Measurements from ENCODE around the gene KIF13A.

Gene KIF13A

DNA sequence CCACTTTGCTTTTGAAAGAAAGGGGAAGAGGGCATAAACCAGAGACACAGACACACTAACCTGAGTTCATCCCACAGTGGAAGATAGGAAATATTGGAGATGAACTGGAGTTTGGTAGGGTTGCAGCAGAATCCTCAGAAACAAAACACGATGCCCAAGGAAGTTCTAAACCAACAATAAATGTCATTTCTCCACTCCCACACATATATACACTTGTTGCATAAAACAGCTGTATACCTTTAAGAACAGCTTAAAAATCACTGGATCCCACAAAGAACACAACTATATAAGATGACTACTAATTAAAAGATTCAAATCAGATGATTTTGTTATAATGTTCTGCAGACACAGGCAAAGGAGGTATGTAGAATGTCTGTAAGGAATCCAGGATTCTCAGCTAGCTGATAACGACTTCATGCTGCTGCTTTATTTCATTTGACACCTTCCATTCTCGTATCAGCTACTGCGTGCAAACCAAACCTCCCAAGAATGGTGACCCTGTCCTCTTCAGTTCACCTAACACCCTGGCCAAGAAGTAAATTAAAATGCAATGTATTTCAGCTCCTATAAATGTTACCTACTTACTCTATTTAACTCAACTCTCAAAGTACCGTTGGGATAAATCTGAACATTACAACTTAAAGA is 14.3 kb downstream of the KIF13A start:
- Histone ChIP-seq H3K79me2 (ENCODE audit: low read length) (no peaks in the 10 kb centered on the region), H3K4me3 (ENCODE audit: low read length) (no peak overlapping the region), H3K9ac (ENCODE audit: low read length) (no peak overlapping the region), H3K27me3 (ENCODE audit: low read depth, low read length) (no peaks in the 10 kb centered on the region), H3K27ac (ENCODE audit: low read length) (no peak overlapping the region), H2AFZ (ENCODE audit: low read depth, low read length) (no peak overlapping the region), H3K4me2 (ENCODE audit: low read length) (no peak overlapping the region), H4K20me1 (ENCODE audit: insufficient read depth, low read length) (no peaks in the 10 kb centered on the region), H3K9me3 (ENCODE audit: insufficient read depth, low read length) (no peaks in the 10 kb centered on the region), H3K36me3 (replicated peaks; ENCODE audit: low read depth, low read length) (no peaks in the 10 kb centered on the region), H3K4me1 (ENCODE audit: low read length) (no peaks in the 10 kb centered on the region)
- TF ChIP-seq, protein P1, sequence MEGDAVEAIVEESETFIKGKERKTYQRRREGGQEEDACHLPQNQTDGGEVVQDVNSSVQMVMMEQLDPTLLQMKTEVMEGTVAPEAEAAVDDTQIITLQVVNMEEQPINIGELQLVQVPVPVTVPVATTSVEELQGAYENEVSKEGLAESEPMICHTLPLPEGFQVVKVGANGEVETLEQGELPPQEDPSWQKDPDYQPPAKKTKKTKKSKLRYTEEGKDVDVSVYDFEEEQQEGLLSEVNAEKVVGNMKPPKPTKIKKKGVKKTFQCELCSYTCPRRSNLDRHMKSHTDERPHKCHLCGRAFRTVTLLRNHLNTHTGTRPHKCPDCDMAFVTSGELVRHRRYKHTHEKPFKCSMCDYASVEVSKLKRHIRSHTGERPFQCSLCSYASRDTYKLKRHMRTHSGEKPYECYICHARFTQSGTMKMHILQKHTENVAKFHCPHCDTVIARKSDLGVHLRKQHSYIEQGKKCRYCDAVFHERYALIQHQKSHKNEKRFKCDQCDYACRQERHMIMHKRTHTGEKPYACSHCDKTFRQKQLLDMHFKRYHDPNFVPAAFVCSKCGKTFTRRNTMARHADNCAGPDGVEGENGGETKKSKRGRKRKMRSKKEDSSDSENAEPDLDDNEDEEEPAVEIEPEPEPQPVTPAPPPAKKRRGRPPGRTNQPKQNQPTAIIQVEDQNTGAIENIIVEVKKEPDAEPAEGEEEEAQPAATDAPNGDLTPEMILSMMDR (IDR thresholded peaks at IDR 0.05; ENCODE audit: low read depth, low read length): no peak
- TF ChIP-seq EZH2phosphoT487 (IDR thresholded peaks at IDR 0.05; ENCODE audit: low read depth): no peak

DNA sequence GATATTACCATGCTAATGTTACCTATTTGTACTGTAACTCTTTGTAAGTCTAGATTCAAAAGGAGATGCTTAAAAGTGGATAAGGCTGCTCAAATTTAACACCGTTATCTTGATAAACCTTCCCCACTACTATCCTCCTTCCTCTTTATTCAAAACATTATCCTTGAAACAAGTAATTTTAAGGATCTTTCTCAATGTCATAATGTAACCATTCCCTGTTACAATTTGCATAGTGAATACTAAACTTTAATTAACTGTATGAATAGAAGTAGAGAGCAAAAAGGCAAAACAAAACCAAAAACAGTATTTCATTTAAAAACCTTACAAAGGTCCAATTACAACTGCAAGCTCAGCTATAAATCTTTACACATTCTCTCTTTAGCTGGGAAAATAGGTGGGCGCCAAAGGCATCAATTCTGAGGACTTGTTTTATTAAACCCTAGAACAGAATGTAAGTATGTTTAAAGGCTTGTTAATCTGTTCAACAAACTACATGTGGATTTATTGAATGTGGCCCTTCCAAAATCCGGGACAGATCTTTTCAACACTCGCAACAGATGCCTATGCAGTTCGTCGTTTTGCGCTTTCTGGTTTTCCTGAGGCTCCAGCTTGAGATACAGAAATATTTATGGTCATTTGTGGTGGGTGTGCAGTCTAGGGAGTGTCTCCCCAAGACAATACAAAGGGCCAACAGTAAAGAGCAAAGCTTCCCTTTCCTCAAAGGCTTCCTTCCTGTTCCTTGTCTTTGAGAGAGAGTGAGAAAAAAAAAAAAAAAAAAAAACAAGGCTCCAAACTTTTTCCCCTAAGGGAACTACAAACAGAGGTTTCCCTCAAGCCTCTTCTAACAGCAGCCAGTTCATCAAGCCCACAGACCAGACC is 15.1 kb downstream of the KIF13A start:
- no peaks in the 10 kb centered on the region for H3K36me3 ChIP-seq (replicated peaks; ENCODE audit: low read depth, low read length)
- H3K9ac ChIP-seq (ENCODE audit: low read length): no peak overlapping the region

DNA sequence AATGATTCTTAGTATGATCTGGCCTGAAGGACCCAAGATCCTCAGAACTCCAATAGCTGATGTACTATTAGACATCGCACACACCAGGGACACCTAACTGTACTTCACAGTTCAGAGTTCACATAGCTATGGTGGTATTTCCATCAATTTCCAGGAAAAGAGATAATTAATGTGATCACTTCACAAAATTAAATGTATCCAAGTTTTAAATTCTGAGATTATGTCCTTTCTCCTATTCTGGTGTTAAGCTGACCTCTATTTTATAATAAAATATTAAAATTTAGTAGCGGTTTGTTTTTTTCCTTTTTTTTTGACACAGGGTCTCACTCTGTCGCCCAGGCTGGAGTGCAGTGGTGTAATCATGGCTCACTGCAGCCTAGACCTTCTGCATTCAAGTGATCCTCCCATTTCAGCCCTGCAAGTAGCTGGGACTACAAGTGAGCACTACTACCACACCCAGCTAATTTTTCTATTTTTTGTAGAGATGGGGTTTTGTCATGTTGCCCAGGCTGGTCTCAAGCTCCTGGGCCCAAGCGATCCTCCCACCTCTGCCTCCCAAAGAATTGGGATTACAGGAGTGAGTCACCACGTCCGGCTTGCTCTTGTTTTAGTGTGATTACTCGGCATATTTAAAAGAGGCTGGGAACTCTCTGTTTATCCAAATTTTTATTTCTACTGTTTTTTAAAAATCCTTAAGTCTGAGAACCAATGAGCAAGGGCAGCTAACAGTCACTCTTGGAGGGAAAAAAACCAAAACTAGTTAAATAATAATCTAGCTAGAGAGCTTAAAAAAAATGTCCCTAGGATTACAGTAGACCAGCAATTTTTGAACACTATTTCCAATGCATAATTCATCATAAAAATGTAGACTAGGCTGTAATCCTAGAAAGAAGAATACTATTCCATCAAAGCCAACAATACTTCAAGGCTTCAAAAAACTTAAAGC is 16.0 kb downstream of the KIF13A start:
- Histone ChIP-seq H3K9ac (ENCODE audit: low read length) (no peak overlapping the region), H3K4me3 (ENCODE audit: low read length) (no peak overlapping the region), H3K4me2 (ENCODE audit: low read length) (no peak overlapping the region), H2AFZ (ENCODE audit: low read depth, low read length) (no peak overlapping the region), H3K9me3 (ENCODE audit: insufficient read depth, low read length) (no peaks in the 10 kb centered on the region), H3K79me2 (ENCODE audit: low read length) (no peaks in the 10 kb centered on the region), H3K36me3 (replicated peaks; ENCODE audit: low read depth, low read length) (no peaks in the 10 kb centered on the region), H4K20me1 (ENCODE audit: insufficient read depth, low read length) (no peaks in the 10 kb centered on the region), H3K4me1 (ENCODE audit: low read length) (no peaks in the 10 kb centered on the region), H3K27me3 (ENCODE audit: low read depth, low read length) (no peaks in the 10 kb centered on the region), H3K27ac (ENCODE audit: low read length) (no peak overlapping the region)
- TF ChIP-seq EZH2phosphoT487 (IDR thresholded peaks at IDR 0.05; ENCODE audit: low read depth): no peak
- TF ChIP-seq, protein P1 (IDR thresholded peaks at IDR 0.05; ENCODE audit: low read depth, low read length): no peak

More for the DNA sequence above, 15.1 kb downstream of the KIF13A start:
- Histone ChIP-seq H2AFZ (ENCODE audit: low read depth, low read length) (no peak overlapping the region), H3K79me2 (ENCODE audit: low read length) (no peaks in the 10 kb centered on the region), H4K20me1 (ENCODE audit: insufficient read depth, low read length) (no peaks in the 10 kb centered on the region), H3K27ac (ENCODE audit: low read length) (no peak overlapping the region), H3K4me1 (ENCODE audit: low read length) (no peaks in the 10 kb centered on the region), H3K4me3 (ENCODE audit: low read length) (no peak overlapping the region), H3K4me2 (ENCODE audit: low read length) (no peak overlapping the region), H3K27me3 (ENCODE audit: low read depth, low read length) (no peaks in the 10 kb centered on the region), H3K9me3 (ENCODE audit: insufficient read depth, low read length) (no peaks in the 10 kb centered on the region)
- no peak for TF ChIP-seq EZH2phosphoT487 (IDR thresholded peaks at IDR 0.05; ENCODE audit: low read depth)
- TF ChIP-seq, protein P1 (IDR thresholded peaks at IDR 0.05; ENCODE audit: low read depth, low read length): no peak
